Measurements from ENCODE around the gene LYRM2. TPM values are rescaled to one million over a fixed set of nuclear protein-coding genes. Genes with fewer than 3 reads are reported as not detected.

Gene LYRM2
- polyA plus RNA-seq, 3 donors from 2014 or later: 56.5 to 69.4 (median 66.8) TPM

- Mint-ChIP-seq H3K4me3 (no peak overlapping the region), H3K27me3 (ENCODE audit: low read depth in 3 of 3) (peaks cover 0 to 4% (median under 1%) of the 10 kb centered on the region in 3 donors), H3K27ac (no peak overlapping the region), H3K36me3 (no peaks in the 10 kb centered on the region), H3K4me1 (no peaks in the 10 kb centered on the region), H3K9me3 (no peaks in the 10 kb centered on the region)
- DNase-seq: no peak
Measured at GRCh38 chr6:89547281-89547680, 91.3 kb downstream of the LYRM2 start.

GRCh38 chr6:89542866-89543265 lies 95.7 kb downstream of the LYRM2 start:
- no peak for DNase-seq
- Mint-ChIP-seq H3K4me1 (no peaks in the 10 kb centered on the region), H3K4me3 (no peak overlapping the region), H3K27me3 (ENCODE audit: low read depth in 3 of 3) (peaks cover 0 to 7% (median 4%) of the 10 kb centered on the region in 3 donors), H3K27ac (no peak overlapping the region), H3K9me3 (no peaks in the 10 kb centered on the region), H3K36me3 (no peaks in the 10 kb centered on the region)

- Mint-ChIP-seq H3K9me3 (no peaks in the 10 kb centered on the region), H3K36me3 (no peaks in the 10 kb centered on the region), H3K4me3 (no peak overlapping the region), H3K27ac (no peak overlapping the region), H3K4me1 (no peaks in the 10 kb centered on the region), H3K27me3 (ENCODE audit: low read depth in 3 of 3) (peaks cover 0 to 7% (median 4%) of the 10 kb centered on the region in 3 donors)
- no peak for DNase-seq
Measured at GRCh38 chr6:89542081-89542857, 96.3 kb downstream of the LYRM2 start.

- Mint-ChIP-seq H3K27ac (no peak overlapping the region), H3K4me3 (no peak overlapping the region), H3K9me3 (no peaks in the 10 kb centered on the region), H3K36me3 (no peaks in the 10 kb centered on the region), H3K4me1 (no peaks in the 10 kb centered on the region), H3K27me3 (ENCODE audit: low read depth in 3 of 3) (peaks cover 0 to 7% (median 4%) of the 10 kb centered on the region in 3 donors)
- DNase-seq: no peak
Measured at GRCh38 chr6:89539779-89540178, 98.8 kb downstream of the LYRM2 start.

GRCh38 chr6:89536231-89536630 lies 102.3 kb downstream of the LYRM2 start:
- Mint-ChIP-seq H3K27me3 (ENCODE audit: low read depth in 3 of 3) (peaks cover 0 to 5% (median 3%) of the 10 kb centered on the region in 3 donors), H3K27ac (no peak overlapping the region), H3K4me3 (no peak overlapping the region), H3K4me1 (no peaks in the 10 kb centered on the region), H3K36me3 (no peaks in the 10 kb centered on the region), H3K9me3 (no peaks in the 10 kb centered on the region)
- DNase-seq: no peak

GRCh38 chr6:89530982-89531381 lies 107.6 kb downstream of the LYRM2 start:
- no peak for DNase-seq
- H3K27me3 Mint-ChIP-seq (ENCODE audit: low read depth in 3 of 3): peaks cover 0 to 5% (median 3%) of the 10 kb centered on the region in 3 donors
- no peaks in the 10 kb centered on the region for H3K9me3 Mint-ChIP-seq
- peaks cover 0 to 4% (median 0%) of the 10 kb centered on the region in 3 donors for H3K36me3 Mint-ChIP-seq
- no peak overlapping the region for H3K4me3 Mint-ChIP-seq
- peaks cover 0 to 2% of the 10 kb centered on the region in 2 donors for H3K4me1 Mint-ChIP-seq
- H3K27ac Mint-ChIP-seq: no peak overlapping the region

- Mint-ChIP-seq H3K4me1 (peaks cover 0 to 2% of the 10 kb centered on the region in 2 donors), H3K27me3 (ENCODE audit: low read depth in 3 of 3) (peaks cover 0 to 5% (median 2%) of the 10 kb centered on the region in 3 donors), H3K4me3 (no peak overlapping the region), H3K9me3 (no peaks in the 10 kb centered on the region), H3K36me3 (peaks cover 0 to 4% (median 0%) of the 10 kb centered on the region in 3 donors), H3K27ac (no peak overlapping the region)
- no peak for DNase-seq
Measured at GRCh38 chr6:89528866-89529265, 109.7 kb downstream of the LYRM2 start.

- Mint-ChIP-seq H3K36me3 (peaks cover 0 to 4% (median 0%) of the 10 kb centered on the region in 3 donors), H3K9me3 (no peaks in the 10 kb centered on the region), H3K4me1 (peaks cover 0 to 2% of the 10 kb centered on the region in 2 donors), H3K4me3 (no peak overlapping the region), H3K27ac (peak overlapping the region in 2 of 6 donors; percentile 32 to 80), H3K27me3 (ENCODE audit: low read depth in 3 of 3) (no peaks in the 10 kb centered on the region)
- no peak for DNase-seq
Measured at GRCh38 chr6:89527634-89528033, 110.9 kb downstream of the LYRM2 start.

- H3K36me3 Mint-ChIP-seq: peaks cover 0 to 4% (median 0%) of the 10 kb centered on the region in 3 donors
- peaks cover 0 to 2% of the 10 kb centered on the region in 2 donors for H3K4me1 Mint-ChIP-seq
- H3K27me3 Mint-ChIP-seq (ENCODE audit: low read depth in 3 of 3): no peaks in the 10 kb centered on the region
- H3K27ac Mint-ChIP-seq: no peak overlapping the region
- no peak overlapping the region for H3K4me3 Mint-ChIP-seq
- no peak for DNase-seq
- H3K9me3 Mint-ChIP-seq: no peaks in the 10 kb centered on the region
Measured at GRCh38 chr6:89526563-89526869, 112.0 kb downstream of the LYRM2 start.

- DNase-seq: no peak
- Mint-ChIP-seq H3K4me1 (peaks cover 0 to 2% of the 10 kb centered on the region in 2 donors), H3K9me3 (no peaks in the 10 kb centered on the region), H3K27me3 (ENCODE audit: low read depth in 3 of 3) (no peaks in the 10 kb centered on the region), H3K4me3 (no peak overlapping the region), H3K36me3 (peaks cover 0 to 4% (median 0%) of the 10 kb centered on the region in 3 donors), H3K27ac (no peak overlapping the region)
Measured at GRCh38 chr6:89525786-89526562, 112.6 kb downstream of the LYRM2 start.

GRCh38 chr6:89522778-89523177 lies 115.8 kb downstream of the LYRM2 start:
- H3K4me3 Mint-ChIP-seq: no peak overlapping the region
- peaks cover 0 to 2% of the 10 kb centered on the region in 2 donors for H3K4me1 Mint-ChIP-seq
- H3K27ac Mint-ChIP-seq: no peak overlapping the region
- no peaks in the 10 kb centered on the region for H3K27me3 Mint-ChIP-seq (ENCODE audit: low read depth in 3 of 3)
- no peaks in the 10 kb centered on the region for H3K9me3 Mint-ChIP-seq
- no peak for DNase-seq
- no peaks in the 10 kb centered on the region for H3K36me3 Mint-ChIP-seq

GRCh38 chr6:89520736-89521135 lies 117.8 kb downstream of the LYRM2 start:
- no peak overlapping the region for H3K4me3 Mint-ChIP-seq
- DNase-seq: no peak
- peaks cover 0 to 1% (median 0%) of the 10 kb centered on the region in 3 donors for H3K27me3 Mint-ChIP-seq (ENCODE audit: low read depth in 3 of 3)
- no peaks in the 10 kb centered on the region for H3K9me3 Mint-ChIP-seq
- H3K27ac Mint-ChIP-seq: no peak overlapping the region
- no peaks in the 10 kb centered on the region for H3K4me1 Mint-ChIP-seq
- H3K36me3 Mint-ChIP-seq: peaks cover 0 to 3% (median 0%) of the 10 kb centered on the region in 3 donors

GRCh38 chr6:89518352-89519055 lies 120.0 kb downstream of the LYRM2 start:
- H3K9me3 Mint-ChIP-seq: no peaks in the 10 kb centered on the region
- H3K27ac Mint-ChIP-seq: no peak overlapping the region
- peaks cover 0 to 1% (median 0%) of the 10 kb centered on the region in 3 donors for H3K27me3 Mint-ChIP-seq (ENCODE audit: low read depth in 3 of 3)
- DNase-seq: no peak
- H3K4me1 Mint-ChIP-seq: no peaks in the 10 kb centered on the region
- no peak overlapping the region for H3K4me3 Mint-ChIP-seq
- peaks cover 0 to 3% (median 0%) of the 10 kb centered on the region in 3 donors for H3K36me3 Mint-ChIP-seq
